HG03460 (cell line): ENCODE results near the gene MROH2A.
"Not testable (repeated sequence)": the region's sequence is repeated elsewhere in the genome, so short reads cannot be mapped to it uniquely, and the experiment has no call there.

ENCODE experiments used
- ATAC-seq: cut with Tn5 transposase; IDR thresholded peaks from one replicate; pipeline ENCODE4 v1.9.1; 2021; ENCODE audit not compliant: unreplicated experiment

MROH2A gene

GRCh38 chr2:233855345-233855744, 77.2 kb downstream of the MROH2A start:
- ATAC-seq = no peak

DNA sequence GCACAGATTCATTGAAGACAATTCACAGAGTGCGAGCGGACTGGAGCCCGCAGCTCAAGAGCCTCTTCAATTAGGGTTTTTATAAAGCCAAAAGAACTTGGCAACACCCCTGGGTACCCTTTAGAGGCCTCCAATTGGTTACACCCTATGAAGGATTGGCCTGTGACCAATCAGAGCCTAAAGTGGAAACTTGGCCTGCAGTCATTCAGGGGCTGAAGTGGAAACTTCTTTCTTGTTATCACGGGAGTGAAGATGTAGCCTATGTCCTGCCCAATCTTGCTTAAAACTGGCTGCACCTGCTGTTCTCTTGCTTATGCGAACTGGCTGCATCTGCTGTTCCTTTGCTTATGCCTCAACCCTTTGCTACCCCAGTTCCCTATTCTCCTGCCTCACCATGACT, 78.1 kb downstream of the MROH2A start:
- ATAC-seq = no peak

DNA sequence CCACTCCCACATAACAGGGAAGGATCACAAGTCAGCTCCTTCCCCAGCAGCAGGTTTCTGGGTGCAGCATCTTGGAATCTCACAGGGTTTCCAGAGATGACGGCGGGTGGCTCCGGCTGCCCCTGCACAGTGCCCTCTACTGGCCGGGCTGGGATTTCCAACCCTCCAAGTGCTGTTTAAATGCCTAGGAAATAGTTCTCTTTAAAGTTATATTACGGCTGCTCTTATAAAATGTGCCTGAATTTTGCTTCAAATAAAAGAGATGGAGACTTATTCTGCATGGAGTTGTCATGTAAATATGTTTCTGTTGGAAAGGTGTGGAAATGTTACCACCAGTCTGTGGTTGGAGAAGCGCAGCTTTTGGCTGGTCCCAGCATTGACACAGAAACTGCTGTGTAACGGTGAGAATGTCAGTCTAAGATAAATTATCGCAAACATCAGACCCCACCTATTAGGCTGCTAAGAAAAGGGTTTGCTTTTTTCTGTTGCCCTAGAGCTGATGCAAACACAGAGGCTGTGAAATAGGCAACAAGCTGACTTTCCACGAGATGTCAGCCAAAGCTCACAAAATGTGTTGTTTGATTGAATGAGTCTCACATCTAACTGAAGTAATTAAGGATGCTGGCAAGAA, 79.5 kb downstream of the MROH2A start:
- ATAC-seq = no peak

- no peak for ATAC-seq
Observed at GRCh38 chr2:233858331-233858730, 80.2 kb downstream of the MROH2A start.

DNA sequence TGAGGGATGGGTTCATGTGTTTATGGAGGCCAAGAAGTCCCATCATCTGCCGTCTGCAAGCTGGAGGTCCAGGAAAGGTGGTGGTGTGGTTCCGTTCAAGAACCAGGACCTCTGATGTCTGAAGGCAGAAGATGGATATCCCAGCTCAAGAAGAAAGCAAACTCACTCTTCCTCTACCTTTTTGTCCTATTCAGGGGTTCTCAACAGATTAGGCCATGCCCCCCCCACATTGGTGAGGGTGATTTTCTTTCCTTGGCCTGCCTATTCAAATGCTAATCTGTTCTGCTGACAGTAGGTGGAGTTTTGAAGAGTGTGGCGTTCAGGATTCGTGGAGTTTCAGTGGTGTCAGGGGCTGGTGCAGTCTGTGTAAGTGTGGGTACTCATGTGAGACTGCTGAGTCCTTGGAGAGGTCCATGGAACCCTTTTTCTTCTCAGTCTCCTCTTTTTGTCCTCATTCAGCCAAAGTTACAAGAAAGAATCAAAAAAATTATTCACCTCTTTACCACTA, 84.2 kb downstream of the MROH2A start:
- ATAC-seq = no peak

GRCh38 chr2:233865838-233866237, 87.7 kb downstream of the MROH2A start:
- no peak for ATAC-seq

DNA sequence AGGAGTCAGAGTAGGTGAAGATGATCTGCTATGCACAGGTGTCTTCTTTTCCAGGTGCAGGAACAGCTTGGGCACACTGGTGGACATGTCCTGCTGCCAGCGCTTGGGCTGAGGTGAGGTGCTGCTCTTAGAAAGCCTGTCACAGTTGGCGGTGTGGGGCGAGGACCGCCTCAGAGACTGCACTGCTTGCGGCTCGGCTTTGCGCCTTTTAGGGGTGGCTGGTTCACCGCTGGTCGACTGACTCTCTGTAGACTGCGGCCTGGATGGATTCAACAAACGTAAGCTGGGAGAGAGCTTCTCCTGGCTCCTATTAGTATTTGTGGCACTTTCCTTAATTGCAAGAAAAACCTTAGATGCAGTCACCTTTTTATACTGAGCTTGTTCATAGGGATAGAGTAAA, 88.3 kb downstream of the MROH2A start:
- no peak for ATAC-seq

GRCh38 chr2:233867993-233868532, 89.9 kb downstream of the MROH2A start, which contains the start of gene MSL3B:
Gene MSL3B, minus strand, starts transcription at chr2:233868386.
- ATAC-seq = peak; percentile 80

DNA sequence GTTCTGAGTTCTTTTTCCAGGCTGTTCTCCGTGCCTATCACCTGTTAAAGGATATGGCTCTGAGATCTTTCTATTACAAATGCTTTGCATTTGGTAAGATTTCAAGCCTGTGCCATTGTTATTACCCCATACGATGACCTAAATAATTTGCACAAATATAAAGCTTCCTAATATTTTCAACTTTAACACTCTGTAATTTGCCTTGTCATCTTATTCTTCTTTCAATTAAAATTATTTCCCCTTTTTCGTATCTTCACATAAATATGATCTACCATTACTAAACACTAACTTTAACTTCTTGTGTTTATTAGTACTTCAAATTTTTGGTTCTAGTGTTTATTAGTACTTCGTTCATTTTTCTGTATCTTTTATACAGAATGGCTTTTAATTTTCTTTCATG, 93.3 kb downstream of the MROH2A start:
- ATAC-seq = no peak

- ATAC-seq = not testable (repeated sequence)
Observed at GRCh38 chr2:233872125-233872524, 94.0 kb downstream of the MROH2A start.

DNA sequence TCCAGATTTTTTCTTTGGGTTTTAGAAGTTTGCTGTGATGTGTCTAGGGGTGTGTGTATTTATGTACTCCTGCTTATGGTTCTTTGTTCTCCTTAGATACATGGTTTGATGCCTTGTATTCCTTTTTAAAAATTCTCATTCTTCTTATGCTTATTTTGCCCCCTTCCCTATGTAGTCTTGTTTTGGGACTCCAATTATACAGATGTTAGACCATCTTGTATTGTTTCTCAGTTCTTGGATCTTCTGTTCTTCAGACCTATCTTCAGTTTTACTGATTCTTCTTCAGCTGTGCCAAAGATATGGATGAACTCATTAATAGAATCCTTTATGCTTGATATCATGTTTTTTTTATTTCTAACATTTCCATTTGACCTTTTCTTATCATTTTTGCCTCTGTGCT, 104.2 kb downstream of the MROH2A start:
- no peak for ATAC-seq
